Activated naive CD8-positive, alpha-beta T cell (primary cell): ENCODE results near the gene RNF103.
"Not testable (repeated sequence)": the region's sequence is repeated elsewhere in the genome, so short reads cannot be mapped to it uniquely, and the experiment has no call there.

ENCODE experiments used
- H3K27ac Mint-ChIP-seq: one replicate; pipeline ENCODE4 v1.8.0; 2021; ENCODE audit warnings: mixed read lengths
- H3K27me3 Mint-ChIP-seq: one replicate; pipeline ENCODE4 v1.8.0; 2021; ENCODE audit warnings: mixed read lengths
- H3K36me3 Mint-ChIP-seq: one replicate; pipeline ENCODE4 v1.8.0; 2021; ENCODE audit warnings: mixed read lengths
- H3K4me1 Mint-ChIP-seq: one replicate; pipeline ENCODE4 v1.8.0; 2021; ENCODE audit warnings: low read depth, mixed read lengths
- H3K4me3 Mint-ChIP-seq: one replicate; pipeline ENCODE4 v1.8.0; 2021; ENCODE audit warnings: mild to moderate bottlenecking, mixed read lengths
- H3K9me3 Mint-ChIP-seq: one replicate; pipeline ENCODE4 v1.8.0; 2021; ENCODE audit warnings: low read depth, mixed read lengths

The RNF103 gene, protein sequence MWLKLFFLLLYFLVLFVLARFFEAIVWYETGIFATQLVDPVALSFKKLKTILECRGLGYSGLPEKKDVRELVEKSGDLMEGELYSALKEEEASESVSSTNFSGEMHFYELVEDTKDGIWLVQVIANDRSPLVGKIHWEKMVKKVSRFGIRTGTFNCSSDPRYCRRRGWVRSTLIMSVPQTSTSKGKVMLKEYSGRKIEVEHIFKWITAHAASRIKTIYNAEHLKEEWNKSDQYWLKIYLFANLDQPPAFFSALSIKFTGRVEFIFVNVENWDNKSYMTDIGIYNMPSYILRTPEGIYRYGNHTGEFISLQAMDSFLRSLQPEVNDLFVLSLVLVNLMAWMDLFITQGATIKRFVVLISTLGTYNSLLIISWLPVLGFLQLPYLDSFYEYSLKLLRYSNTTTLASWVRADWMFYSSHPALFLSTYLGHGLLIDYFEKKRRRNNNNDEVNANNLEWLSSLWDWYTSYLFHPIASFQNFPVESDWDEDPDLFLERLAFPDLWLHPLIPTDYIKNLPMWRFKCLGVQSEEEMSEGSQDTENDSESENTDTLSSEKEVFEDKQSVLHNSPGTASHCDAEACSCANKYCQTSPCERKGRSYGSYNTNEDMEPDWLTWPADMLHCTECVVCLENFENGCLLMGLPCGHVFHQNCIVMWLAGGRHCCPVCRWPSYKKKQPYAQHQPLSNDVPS

DNA sequence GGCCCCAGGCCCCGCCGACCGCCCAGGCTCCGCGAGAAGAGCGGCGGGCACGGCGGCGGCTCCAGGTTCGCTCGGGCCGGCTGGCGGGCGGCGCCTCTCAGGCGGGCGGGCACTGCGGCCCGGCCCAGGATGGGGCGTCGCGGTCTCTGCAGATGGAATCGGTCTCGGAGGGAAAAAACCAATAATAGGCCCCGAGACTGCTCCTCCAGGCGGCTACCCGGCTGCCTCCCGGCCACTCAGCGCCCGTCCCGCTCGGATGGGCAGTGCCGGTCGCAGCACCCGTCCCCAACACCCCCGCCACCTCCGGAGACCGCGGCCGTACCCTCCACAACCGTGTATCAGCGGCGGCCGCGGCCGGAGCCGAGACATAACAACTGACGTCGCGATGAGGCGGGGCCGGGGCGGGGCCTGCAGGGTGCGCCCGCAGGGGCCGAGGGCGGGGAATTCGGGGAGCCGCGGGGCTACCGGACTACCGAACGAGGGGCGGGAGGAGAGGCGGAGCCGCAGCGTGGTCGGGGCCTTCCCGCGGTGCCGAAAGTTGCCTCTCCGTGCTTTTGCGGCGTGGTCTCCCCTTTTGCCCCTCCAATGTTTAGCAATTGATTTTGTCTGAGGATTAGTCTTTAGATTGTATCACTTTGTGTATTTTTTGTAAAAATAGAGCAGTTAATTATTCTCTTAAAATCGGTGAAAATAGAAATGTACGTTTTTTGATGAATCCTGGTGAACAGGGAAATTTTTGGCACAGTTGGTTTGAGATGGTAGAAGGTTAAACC lies at the start of gene RNF103:
Gene RNF103, minus strand, starts transcription at position 372 of the 773 bp plus-strand sequence. CDS start 979 bp downstream, outside the sequence.
- Mint-ChIP-seq H3K9me3 (no peaks in the 10 kb centered on the region), H3K36me3 (peaks cover 6% of the 10 kb centered on the region)

DNA sequence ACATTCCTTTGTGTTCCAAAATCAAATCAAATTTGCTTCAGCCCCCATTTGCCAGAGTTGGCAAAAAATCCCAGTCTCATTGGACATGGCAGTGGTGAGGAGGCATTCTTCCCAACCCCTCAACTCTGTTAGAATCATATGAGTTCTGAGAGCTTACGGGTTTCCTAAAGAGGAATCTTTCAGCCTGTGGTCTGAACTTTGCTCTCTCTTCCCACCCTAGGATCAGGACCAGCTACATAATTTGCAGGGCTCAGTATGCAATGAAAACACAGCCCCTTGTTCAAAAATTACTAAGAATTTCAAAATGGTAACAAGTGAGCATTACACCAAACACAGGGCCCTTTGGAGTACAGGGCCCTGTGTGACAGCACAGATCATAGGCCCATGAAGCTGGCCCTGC lies 49.3 kb upstream of the RNF103 start:
- Mint-ChIP-seq H3K9me3 (no peaks in the 10 kb centered on the region), H3K36me3 (peaks cover 2% of the 10 kb centered on the region), H3K27me3 (no peaks in the 10 kb centered on the region), H3K4me1 (no peaks in the 10 kb centered on the region), H3K4me3 (no peak overlapping the region), H3K27ac (no peak overlapping the region)

More for the DNA sequence above, at the start of gene RNF103:
- H3K27me3 Mint-ChIP-seq = no peaks in the 10 kb centered on the region
- H3K27ac Mint-ChIP-seq = peak within 1 kb of the TSS; percentile 92
- peak within 1 kb of the TSS; percentile 85 for H3K4me3 Mint-ChIP-seq
- H3K4me1 Mint-ChIP-seq = peaks cover 45% of the 10 kb centered on the region

DNA sequence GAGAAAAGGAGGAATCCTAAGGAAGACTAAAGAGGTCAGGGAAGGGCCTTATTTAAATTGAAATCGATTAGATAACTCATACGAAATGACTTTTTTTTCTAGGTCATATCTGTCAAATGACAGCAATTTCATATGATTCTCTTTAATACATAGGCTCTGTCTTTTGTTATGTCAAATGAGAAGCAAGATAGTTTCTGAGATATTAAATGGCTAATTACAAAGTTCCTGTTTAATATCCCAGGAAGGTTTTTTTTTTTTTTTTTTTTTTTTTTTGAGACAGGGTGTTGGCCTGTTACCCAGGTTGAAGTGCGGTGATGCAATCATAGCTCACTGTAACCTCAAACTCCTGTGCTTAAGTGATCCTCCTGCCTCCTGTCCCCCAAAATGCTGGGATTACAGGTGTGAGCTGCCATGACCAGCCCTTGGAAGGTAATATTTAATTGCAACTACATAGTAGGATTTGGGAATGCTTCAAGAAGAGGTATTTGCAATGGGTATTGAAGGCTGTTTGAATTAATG lies 48.4 kb upstream of the RNF103 start:
- H3K4me1 Mint-ChIP-seq = no peaks in the 10 kb centered on the region
- peaks cover 4% of the 10 kb centered on the region for H3K36me3 Mint-ChIP-seq
- no peaks in the 10 kb centered on the region for H3K9me3 Mint-ChIP-seq
- H3K27me3 Mint-ChIP-seq = no peaks in the 10 kb centered on the region
- H3K4me3 Mint-ChIP-seq = no peak overlapping the region
- no peak overlapping the region for H3K27ac Mint-ChIP-seq

DNA sequence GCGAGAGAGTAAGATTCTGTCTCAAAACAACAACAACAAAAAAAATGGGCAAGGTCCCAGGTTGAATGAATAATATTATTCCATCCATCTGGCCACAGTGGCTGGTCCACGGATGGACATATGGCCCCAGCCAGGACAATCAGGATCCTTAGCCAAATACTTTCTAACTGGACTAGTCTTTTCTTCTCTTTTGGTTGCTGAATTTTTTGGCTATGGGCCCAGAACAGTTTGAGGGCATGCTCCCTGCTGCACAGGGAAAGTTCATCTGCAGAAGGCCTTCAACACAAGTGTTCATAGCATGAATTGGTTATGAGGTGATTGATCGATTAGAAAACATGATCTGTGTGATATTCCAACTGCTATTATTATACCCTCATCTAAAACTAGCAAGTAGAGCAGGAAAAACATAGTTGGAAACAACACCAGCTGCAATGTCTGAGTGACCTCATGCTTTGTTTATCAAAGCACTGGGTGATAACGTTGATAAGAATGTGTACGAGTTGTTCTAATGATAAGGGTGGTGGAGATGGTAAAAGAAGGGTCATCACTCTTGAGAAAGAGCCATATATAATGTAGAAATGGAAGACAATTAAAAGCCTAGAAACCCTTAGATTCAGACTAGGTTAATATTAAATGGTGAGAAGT lies 47.8 kb upstream of the RNF103 start:
- Mint-ChIP-seq H3K27ac (no peak overlapping the region), H3K27me3 (no peaks in the 10 kb centered on the region), H3K9me3 (no peaks in the 10 kb centered on the region), H3K4me3 (no peak overlapping the region), H3K4me1 (no peaks in the 10 kb centered on the region), H3K36me3 (peaks cover 4% of the 10 kb centered on the region)

DNA sequence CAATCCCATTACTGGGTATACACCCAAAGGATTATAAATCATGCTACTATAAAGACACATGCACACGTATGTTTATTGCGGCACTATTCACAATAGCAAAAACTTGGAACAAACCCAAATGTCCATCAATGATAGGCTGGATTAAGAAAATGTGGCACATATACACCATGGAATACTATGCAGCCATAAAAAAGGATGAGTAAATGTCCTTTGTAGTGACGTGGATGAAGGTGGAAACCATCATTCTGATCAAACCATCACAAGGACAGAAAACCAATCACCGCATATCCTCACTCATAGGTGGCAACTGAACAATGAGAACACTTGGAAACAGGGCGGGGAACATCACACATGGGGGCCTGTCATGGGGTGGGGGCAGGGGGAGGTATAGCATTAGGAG lies 45.7 kb upstream of the RNF103 start:
- H3K4me1 Mint-ChIP-seq, H3K27ac Mint-ChIP-seq, H3K9me3 Mint-ChIP-seq, H3K27me3 Mint-ChIP-seq, H3K4me3 Mint-ChIP-seq: not testable (repeated sequence)
- H3K36me3 Mint-ChIP-seq = peaks cover 10% of the 10 kb centered on the region

DNA sequence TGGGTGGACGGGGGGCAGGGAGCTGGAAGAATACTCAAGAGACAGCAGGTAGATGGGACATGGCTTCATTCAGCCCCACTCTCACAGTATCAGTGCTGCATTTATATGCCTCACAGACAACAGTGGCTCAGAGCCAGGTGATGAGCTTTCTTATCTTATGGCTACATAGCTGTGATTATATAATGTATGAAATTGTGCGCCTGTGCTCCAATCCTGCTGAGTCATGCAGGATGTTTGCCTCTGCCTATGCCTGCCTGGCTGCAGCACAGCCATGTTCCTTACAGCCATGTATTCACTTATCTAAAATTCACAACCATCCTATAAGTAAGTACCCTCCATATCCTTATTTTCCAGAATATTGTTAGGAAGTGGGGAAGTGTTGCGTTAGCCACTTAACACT lies 37.7 kb upstream of the RNF103 start:
- Mint-ChIP-seq H3K27me3 (no peaks in the 10 kb centered on the region), H3K4me3 (no peak overlapping the region), H3K27ac (no peak overlapping the region), H3K9me3 (peaks cover 8% of the 10 kb centered on the region), H3K36me3 (peaks cover 13% of the 10 kb centered on the region), H3K4me1 (no peaks in the 10 kb centered on the region)

DNA sequence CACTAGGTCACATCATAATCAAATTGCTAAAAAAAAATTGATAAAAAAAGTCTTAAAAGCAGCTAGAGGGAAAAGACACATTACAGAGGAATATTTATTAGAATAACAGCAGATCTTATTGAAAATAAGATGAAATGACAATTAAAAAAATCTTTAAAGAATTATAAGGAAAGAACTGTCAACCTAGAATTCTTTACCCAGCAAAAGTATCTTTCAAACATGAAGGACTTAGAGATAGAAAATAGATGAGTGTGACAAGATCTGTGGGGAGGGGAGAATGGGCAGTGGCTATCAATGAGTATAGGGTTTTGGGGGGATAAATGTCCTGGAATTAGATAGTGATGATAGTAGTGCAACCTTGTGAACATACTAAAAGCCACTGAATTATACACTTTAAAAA lies 26.5 kb upstream of the RNF103 start:
- peaks cover 21% of the 10 kb centered on the region for H3K9me3 Mint-ChIP-seq
- H3K4me1 Mint-ChIP-seq = no peaks in the 10 kb centered on the region
- no peak overlapping the region for H3K27ac Mint-ChIP-seq
- H3K36me3 Mint-ChIP-seq = peaks cover 29% of the 10 kb centered on the region
- no peak overlapping the region for H3K4me3 Mint-ChIP-seq
- H3K27me3 Mint-ChIP-seq = no peaks in the 10 kb centered on the region

DNA sequence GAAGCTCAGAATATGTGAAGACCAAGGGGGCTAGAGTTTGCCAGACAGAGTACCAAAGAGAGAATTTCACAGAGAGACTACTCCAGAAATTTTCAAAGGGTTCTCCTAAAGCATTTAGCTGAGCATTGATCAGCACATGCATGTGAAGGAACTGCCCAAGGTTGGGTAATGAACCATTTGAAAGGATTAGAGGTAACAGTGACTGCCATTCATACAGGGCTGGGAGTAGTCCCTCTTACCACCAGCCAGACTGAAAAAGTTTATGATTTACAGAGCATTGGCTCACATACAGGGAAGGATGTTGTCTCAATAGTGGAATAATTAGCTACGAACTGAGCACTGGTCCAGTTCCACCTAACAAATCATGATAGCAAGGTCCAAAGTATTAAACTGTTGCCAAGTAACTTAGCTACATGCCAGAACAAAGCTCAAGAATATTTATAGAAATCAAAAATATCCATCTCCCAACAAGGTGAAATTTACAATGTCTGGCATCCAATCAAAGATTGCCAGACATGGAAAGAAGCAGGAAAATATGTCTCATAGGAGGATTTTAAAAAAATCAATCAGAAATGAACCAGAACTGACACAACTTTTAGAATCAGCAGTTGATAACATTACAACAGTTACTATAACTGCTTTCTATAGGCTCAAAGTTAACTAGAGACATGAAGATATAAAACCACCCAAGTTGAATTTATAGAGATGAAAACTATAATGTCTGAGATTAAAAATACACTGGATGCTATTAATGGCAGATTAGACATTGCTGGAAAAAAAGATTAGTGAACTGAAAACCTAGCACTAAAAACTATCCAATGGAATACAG lies 25.7 kb upstream of the RNF103 start:
- Mint-ChIP-seq H3K4me3 (no peak overlapping the region), H3K4me1 (no peaks in the 10 kb centered on the region), H3K27me3 (no peaks in the 10 kb centered on the region), H3K9me3 (peaks cover 21% of the 10 kb centered on the region), H3K36me3 (peaks cover 29% of the 10 kb centered on the region), H3K27ac (no peak overlapping the region)

DNA sequence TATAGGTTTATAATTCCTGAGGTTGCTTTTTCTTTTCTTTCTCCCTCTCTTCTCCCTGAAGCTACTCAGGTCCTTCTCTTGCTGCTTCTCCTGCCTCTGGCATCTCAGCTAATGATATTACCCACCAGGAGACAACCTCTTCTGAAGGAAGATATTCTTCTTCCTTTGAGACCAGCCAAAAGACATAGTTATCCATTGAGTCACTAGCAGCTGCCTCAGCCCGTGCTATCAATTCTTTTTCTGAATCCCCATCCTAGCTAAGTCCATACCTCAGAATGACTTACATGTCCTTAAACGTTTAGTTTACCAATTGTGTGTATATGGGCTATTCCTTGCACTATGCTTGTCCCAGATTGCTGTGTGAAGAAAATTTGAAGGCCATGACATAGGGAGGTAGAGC lies 25.0 kb upstream of the RNF103 start:
- Mint-ChIP-seq H3K36me3 (peaks cover 29% of the 10 kb centered on the region), H3K4me3 (no peak overlapping the region), H3K9me3 (peaks cover 21% of the 10 kb centered on the region), H3K27me3 (no peaks in the 10 kb centered on the region), H3K27ac (no peak overlapping the region), H3K4me1 (no peaks in the 10 kb centered on the region)

DNA sequence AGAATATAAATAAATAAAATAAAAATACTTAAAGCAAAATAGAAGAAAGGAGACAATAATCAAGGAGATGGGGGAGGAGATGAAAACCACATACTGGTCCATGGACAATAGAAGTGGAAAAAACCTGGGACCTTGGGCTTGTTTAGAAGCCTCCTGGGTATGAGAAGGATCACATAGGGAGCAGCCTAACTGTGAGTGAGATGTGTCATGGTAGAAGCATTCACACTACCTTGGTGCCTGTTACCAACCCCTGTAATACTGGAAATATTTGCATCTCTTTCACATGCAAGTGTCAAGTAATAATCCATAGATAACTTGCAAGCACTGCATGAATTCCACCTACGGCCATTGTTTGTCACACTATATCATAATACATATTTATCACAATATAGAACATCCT lies 23.2 kb upstream of the RNF103 start:
- H3K27ac Mint-ChIP-seq = no peak overlapping the region
- peaks cover 26% of the 10 kb centered on the region for H3K36me3 Mint-ChIP-seq
- no peak overlapping the region for H3K4me3 Mint-ChIP-seq

DNA sequence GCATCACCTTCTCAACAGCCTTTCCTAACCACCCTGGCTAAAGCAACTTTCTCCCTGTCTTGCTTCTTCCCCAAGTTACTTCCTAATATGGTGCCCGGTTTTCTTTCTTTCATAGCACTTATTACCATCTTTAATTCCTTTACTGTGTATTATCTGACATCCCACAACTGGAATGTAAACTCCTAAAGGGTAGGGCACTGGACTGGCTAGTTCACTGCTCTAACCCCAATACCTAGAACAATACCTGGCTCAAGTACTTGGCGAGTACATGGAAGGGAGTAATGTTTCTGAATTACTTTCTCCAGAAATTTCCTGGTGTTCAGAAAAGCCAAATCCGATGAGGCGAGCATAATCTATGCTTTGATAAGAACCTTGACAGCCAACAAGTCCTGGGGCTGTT lies 22.7 kb upstream of the RNF103 start:
- peaks cover 21% of the 10 kb centered on the region for H3K9me3 Mint-ChIP-seq
- no peaks in the 10 kb centered on the region for H3K4me1 Mint-ChIP-seq
- H3K36me3 Mint-ChIP-seq = peaks cover 25% of the 10 kb centered on the region
- no peak overlapping the region for H3K4me3 Mint-ChIP-seq
- H3K27me3 Mint-ChIP-seq = no peaks in the 10 kb centered on the region
- no peak overlapping the region for H3K27ac Mint-ChIP-seq

More for the DNA sequence above, 23.2 kb upstream of the RNF103 start:
- no peaks in the 10 kb centered on the region for H3K27me3 Mint-ChIP-seq
- peaks cover 21% of the 10 kb centered on the region for H3K9me3 Mint-ChIP-seq
- no peaks in the 10 kb centered on the region for H3K4me1 Mint-ChIP-seq

DNA sequence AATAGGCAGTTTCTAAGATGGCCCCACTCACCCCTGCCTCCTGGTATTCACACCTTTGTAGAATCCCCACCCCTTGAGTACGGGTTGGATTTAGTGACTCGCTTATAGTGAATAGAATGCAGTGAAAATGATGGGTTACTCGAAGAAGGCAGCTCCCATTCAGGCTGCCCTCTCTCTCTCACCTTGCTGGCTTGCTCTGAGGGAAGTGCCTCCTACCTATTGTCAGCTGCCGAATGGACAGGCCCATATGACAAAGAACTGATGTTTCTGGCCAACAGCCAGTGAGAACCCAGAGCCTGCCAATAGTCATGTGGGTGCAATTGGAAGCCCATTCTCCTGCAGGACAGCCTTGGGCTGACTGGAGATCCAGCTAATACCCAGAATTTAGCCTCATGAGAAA lies 22.1 kb upstream of the RNF103 start:
- Mint-ChIP-seq H3K4me3 (no peak overlapping the region), H3K9me3 (peaks cover 21% of the 10 kb centered on the region), H3K27me3 (no peaks in the 10 kb centered on the region), H3K36me3 (peaks cover 25% of the 10 kb centered on the region), H3K27ac (no peak overlapping the region), H3K4me1 (no peaks in the 10 kb centered on the region)

DNA sequence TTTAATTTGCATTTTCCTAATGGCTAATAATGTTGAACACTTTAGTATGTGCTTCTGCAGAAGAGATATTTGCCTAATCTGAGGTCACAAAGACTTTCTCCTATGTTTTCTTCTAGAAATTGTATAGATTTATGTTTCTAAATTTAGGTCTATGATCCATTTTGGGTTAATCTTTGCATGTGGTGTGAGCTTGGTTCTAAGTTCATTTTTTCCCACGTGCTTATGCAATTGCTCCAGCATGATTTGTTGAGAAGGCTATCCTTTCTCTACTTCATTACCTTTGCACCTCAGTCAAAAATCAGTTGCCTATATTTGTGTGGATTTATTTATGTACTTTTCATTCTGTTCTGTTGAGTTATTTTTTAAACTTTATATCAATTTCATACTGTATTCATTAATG lies 15.0 kb upstream of the RNF103 start:
- Mint-ChIP-seq H3K36me3 (peaks cover 6% of the 10 kb centered on the region), H3K4me1 (no peaks in the 10 kb centered on the region), H3K4me3 (no peak overlapping the region), H3K9me3 (peaks cover 4% of the 10 kb centered on the region), H3K27me3 (no peaks in the 10 kb centered on the region), H3K27ac (no peak overlapping the region)

DNA sequence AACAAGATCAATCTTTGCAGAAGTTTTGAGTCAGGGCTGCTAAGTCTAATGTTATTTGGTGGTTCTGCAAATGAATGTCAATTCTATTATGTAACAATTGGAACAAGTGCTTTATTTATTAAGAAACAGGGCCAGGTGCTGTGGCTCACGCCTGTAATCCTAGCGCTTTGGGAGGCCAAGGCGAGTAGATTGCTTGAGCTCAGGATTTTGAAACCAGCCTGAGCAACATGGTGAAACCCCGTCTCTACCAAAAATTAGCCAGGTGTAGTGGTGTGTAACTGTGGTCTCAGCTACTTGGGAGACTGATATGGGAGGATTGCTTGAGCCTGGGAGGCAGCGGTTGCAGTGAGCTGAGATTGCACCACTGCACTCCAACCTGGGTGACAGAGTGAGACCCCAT lies 13.2 kb upstream of the RNF103 start:
- no peaks in the 10 kb centered on the region for H3K4me1 Mint-ChIP-seq
- peaks cover 4% of the 10 kb centered on the region for H3K9me3 Mint-ChIP-seq
- H3K27ac Mint-ChIP-seq = no peak overlapping the region
- H3K27me3 Mint-ChIP-seq = no peaks in the 10 kb centered on the region
- H3K36me3 Mint-ChIP-seq = peaks cover 6% of the 10 kb centered on the region
- no peak overlapping the region for H3K4me3 Mint-ChIP-seq
